H1 (cell line): ENCODE measurements around the gene KLHDC4. TPM values are rescaled to one million over a fixed set of nuclear protein-coding genes. Genes with fewer than 3 reads are reported as not detected.

Source experiments
- polyA plus RNA-seq, 7 experiments: library from polyadenylated mRNA; depleted of rRNA in 3 of 7; stranded (reverse) in 5 of 7; unstranded in 2 of 7; fragments of >200 nt in 5 of 7; fragments of 200-250 nt in 2 of 7; gene quantifications; 1 replicate in 5 of 7; 2 replicates in 1 of 7; 4 replicates in 1 of 7; pipeline versions ENCODE4 v1.2.1 to v1.2.3, GENCODE V29; 2011 to 2013; ENCODE audit warnings: missing spikeins in 2 of 7, mixed read lengths in 2 of 7
- total RNA-seq: library from RNA; stranded (reverse); fragmentation: NEBNext Ultra II Directional; extraction: Animal tissue kit (Norgen Biotek cat#: 25700); gene quantifications from 2 replicates; pipeline ENCODE4 v1.2.1, GENCODE V29; 2021

Gene KLHDC4
- total and polyA plus RNA-seq, 2 of the 8 experiments (the other 6 are each of a cell fraction or from before 2014, with no cell fraction given): 23.7 to 63.9 TPM

Other genes with a start within 250 kb of the KLHDC4 start
- 28.3 and 28.4 TPM in 2 replicates for gene JPH3, start 163.5 kb downstream of the KLHDC4 start, total RNA-seq
- gene JPH3, start 163.5 kb downstream of the KLHDC4 start, polyA plus RNA-seq (2011; rRNA removed): 10.3 and 19.3 TPM in 2 replicates
- gene SLC7A5, start 103.5 kb upstream of the KLHDC4 start, total RNA-seq: 327 and 341 TPM in 2 replicates
- 68.2 and 161 TPM in 2 replicates for gene SLC7A5, start 103.5 kb upstream of the KLHDC4 start, polyA plus RNA-seq (2011; rRNA removed)
- not detected in 2 replicates for gene CA5A, start 170.5 kb upstream of the KLHDC4 start, total RNA-seq
- gene CA5A, start 170.5 kb upstream of the KLHDC4 start, polyA plus RNA-seq (2011; rRNA removed): not detected in 2 replicates
- 39.3 and 39.8 TPM in 2 replicates for gene BANP, start 185.4 kb upstream of the KLHDC4 start, total RNA-seq
- 25.8 and 29.0 TPM in 2 replicates for gene BANP, start 185.4 kb upstream of the KLHDC4 start, polyA plus RNA-seq (2011; rRNA removed)